GM19455 (cell line): ENCODE measurements around the gene PNPLA7.
A peak's percentile ranks its signal among the peaks of the same experiment; 100 is the strongest.
"Not testable (repeated sequence)": the region's sequence is repeated elsewhere in the genome, so short reads cannot be mapped to it uniquely, and the experiment has no call there.

ENCODE experiments used
- ATAC-seq: cut with Tn5 transposase; IDR thresholded peaks from one replicate; pipeline ENCODE4 v1.9.1; 2021; ENCODE audit not compliant: unreplicated experiment

The PNPLA7 gene

DNA sequence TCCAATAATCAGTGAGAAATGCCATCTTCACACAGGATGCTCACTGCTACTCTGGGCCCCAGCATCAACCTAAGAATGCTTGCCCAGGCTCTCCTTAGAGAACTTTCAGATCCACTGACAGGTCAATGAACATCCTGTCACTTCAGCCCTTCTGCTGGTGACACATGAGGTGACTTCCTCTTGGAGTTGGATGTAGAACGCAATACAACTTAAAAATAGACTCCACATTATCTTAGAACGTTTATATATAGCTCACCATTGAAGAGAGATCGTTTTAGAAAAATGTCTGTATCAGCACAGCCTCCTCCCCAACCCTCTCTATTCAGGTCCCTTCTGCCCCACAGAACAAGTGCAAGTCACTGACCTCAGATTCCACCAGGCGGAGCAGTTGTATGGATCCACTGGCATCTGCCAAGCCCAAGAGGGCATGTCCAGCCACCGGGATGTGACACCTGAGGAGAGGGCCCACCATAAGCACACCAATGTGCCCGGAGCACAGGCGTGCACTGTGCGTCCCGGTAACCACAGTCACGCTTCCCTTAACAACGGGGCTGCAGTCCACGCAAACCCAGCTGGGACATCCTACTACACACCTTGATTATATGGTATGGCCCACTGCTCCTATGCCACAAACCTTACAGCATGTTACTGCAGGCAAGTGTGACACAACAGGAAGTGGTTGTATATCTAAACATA, 25.7 kb upstream of the PNPLA7 start:
- no peak for ATAC-seq

DNA sequence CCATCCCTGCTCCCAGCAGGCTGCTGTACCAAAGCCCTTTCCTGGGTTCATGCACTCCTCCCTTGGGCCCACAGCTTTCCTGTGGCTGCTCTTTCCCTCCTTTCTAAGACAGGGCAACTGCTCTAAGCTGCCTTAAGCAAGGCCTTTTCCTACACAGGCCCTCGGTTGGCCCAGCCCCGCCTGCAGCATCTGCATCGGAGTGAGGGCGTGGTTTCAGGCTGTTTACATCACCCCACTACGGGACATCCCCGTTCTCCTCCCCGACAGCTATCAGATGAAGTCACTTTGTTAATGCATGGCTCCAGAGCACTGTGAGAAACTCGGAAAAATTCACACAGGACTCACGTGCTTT, 25.1 kb upstream of the PNPLA7 start:
- no peak for ATAC-seq

GRCh38 chr9:137574192-137574591, 24.0 kb upstream of the PNPLA7 start:
- ATAC-seq = no peak

GRCh38 chr9:137570566-137570965, 20.4 kb upstream of the PNPLA7 start:
- ATAC-seq = no peak

GRCh38 chr9:137569609-137570203, 19.5 kb upstream of the PNPLA7 start:
- ATAC-seq = no peak

GRCh38 chr9:137568445-137568844, 18.2 kb upstream of the PNPLA7 start:
- ATAC-seq = not testable (repeated sequence)

GRCh38 chr9:137564817-137565411, 14.7 kb upstream of the PNPLA7 start:
- ATAC-seq = no peak

GRCh38 chr9:137564134-137564533, 13.9 kb upstream of the PNPLA7 start:
- no peak for ATAC-seq

DNA sequence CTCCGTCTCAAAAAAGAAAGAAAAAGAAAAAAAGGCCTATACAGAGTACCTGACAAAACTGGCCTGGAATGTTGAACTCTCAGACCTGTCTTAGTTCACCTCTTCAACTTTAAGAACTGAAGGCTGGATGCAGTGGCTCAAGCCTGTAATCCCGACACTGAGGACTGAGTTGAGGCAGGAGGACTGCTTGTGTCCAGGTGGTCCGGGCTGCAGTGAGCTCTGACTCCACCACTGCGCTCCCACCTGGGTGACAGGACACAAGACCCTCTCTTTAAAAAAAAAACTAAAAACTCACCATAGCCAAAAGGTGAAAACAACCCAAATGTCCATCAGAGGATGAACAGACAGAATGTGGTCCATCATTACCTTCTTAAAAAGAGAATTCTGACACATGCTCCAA, 7.9 kb upstream of the PNPLA7 start:
- no peak for ATAC-seq

DNA sequence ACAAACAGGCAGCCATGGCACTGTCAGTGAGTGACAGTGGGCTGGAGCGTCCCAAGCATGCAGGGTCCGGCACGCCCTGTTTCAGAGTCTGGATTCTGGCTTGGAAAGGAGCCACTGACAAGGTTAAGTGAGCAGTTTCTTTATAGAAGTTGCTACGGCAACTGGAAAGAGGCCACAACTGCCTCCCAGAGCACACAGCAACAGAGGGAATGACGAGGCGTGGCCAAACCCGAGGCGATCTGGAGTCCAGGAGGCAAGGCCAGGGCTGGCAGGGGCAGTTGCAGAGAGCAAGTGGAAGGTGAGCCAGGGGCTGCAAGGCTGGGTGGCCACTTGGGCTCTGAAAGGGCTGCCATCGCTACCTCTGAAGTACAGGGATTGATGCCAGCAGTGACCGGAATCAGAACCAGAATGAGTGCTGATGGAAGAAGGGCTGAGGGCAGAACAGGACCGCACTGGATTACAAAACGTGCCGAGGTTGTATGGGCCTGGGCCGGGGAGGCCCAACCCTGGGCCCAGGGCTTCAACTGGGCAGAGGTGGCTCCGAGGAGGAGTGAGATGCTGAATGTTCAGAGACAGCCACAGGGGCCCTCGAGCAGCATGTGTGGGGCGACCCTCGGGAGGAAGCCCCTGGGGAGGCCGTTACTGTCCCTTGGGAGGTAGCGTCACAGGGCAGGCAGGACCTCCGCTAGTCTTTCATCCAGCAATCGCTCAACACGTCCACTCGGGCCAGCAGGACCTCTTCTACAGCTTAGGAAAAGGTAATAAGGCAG, 6.1 kb upstream of the PNPLA7 start:
- no peak for ATAC-seq

- ATAC-seq = no peak
Measured at GRCh38 chr9:137555179-137555578, 5.0 kb upstream of the PNPLA7 start.

- ATAC-seq = no peak
Measured at GRCh38 chr9:137554349-137554748, 4.1 kb upstream of the PNPLA7 start.

DNA sequence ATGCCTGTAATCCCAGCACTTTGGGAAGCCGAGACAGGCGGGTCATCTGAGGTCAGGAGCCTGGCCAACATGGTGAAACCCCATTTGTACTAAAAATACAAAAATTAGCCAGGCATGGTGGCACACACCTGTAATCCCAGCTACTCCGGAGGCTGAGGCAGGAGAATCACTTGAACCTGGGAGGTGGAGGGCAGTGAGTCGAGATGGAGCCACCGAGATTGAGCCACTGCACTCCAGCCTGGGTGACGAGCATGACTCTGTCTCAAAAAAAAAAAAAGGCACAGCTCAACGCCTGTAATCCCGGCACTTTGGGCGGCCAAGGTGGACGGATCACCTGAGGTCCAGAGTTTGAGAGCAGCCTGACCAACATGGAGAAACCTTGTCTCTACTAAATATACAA, 3.5 kb upstream of the PNPLA7 start:
- not testable (repeated sequence) for ATAC-seq

GRCh38 chr9:137552022-137552768, 2.0 kb upstream of the PNPLA7 start:
- ATAC-seq = peak; percentile 23

GRCh38 chr9:137551264-137552021, 1.2 kb upstream of the PNPLA7 start, which contains the start of gene MRPL41:
Gene MRPL41, plus strand, starts transcription at chr9:137551879. Its CDS starts 203 bp downstream, at chr9:137552082.
- ATAC-seq = peak; percentile 69

DNA sequence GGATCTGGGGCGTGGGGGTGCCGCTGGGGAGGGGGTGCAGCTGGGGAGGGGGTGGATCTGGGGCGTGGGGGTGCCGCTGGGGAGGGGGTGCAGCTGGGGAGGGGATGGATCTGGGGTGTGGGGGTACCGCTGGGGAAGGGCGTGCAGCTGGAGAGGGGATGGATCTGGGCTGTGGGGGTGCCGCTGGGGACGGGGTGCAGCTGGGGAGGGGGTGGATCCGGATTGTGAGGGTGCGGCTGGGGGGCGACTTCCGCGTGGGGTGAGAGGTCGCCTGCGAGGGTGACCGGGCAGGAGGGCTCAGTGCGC, 709 bp upstream of the PNPLA7 start:
- ATAC-seq = not testable (repeated sequence)

DNA sequence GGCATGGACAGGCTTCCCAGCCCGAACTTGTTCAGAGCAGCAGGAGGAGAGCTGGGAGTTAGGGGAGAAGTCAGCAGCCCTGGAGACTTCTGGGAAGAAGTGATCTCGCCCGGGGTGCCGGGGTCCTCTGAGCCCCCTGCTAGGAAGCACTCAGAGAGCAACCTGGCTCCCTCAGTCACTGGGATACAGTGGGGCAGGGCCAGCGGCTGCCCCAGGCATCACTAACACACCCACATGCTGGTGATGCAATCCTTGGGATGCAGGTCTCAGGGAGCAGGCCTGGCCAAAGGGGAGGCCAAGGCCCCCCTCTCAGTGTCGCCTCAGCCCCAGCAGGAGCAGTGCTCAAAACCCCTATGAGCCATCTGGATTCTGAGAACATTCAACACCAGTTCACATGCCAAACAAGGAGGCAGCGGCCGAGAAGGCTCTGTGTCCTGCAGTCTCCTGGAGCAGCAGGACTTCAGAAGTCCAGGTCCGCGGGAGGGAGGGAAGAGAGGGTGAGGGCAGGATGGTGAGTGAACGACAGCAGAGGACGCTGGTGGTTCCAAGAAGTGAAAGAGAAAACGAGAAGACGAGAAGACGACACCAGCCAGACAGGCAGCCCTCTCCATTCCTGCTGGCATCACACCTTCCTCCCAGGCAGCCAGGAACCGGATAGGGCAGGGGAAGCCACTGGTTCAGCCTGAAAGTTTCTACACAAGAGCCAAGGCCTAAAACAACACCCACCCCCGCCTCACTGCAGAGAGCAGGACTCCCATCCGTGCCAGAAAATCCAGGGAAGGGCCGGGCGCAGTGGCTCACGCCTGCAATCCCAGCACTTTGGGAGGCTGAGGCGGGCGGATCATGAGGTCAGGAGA, 2.3 kb downstream of the PNPLA7 start:
- no peak for ATAC-seq

DNA sequence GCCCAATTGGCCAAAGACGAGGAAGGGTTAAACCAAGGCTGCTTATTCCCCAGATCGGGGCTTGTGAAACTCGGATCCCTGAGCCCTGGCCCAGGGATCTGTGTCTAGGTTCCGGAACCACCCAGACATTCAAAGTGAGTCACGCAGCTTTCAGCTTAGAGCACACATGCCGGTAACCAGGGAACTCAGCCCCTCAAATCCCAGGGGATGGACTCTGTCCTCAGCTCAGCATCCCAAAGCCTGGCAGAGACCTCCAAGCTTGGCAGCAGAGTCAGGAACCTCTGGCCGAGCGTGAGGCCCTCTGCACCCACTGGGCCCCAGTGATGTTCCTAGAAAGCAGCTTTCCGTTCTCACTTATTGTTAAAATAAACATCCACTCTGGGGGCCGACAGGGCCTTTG, 5.1 kb downstream of the PNPLA7 start:
- no peak for ATAC-seq

- ATAC-seq = no peak
Measured at GRCh38 chr9:137544176-137544760, 5.9 kb downstream of the PNPLA7 start.
